ENCODE data around the gene CEP78. TPM values are rescaled to one million over a fixed set of nuclear protein-coding genes. Genes with fewer than 3 reads are reported as not detected.

Gene CEP78
- total RNA-seq, 1 donor from 2014 or later, result 21.5 TPM

- H3K36me3 ChIP-seq (ENCODE audit: insufficient read depth, low read length), result no peaks in the 10 kb centered on the region
- no peak for FAIRE-seq
- no peak overlapping the region for H3K4me2 ChIP-seq (ENCODE audit: low read length)
- H3K27me3 ChIP-seq (ENCODE audit: insufficient read depth, low read length), result peaks cover 1% of the 10 kb centered on the region
- no peaks in the 10 kb centered on the region for H3K79me2 ChIP-seq (ENCODE audit: insufficient read depth, low read length)
- no peak overlapping the region for H3K9ac ChIP-seq (ENCODE audit: low read length)
- peaks cover 3% of the 10 kb centered on the region for H3K27me3 Mint-ChIP-seq (ENCODE audit: low read depth, unreplicated experiment)
- H3K4me1 Mint-ChIP-seq (ENCODE audit: low read depth, unreplicated experiment), result peaks cover 12% of the 10 kb centered on the region
- no peaks in the 10 kb centered on the region for H3K9me3 Mint-ChIP-seq (ENCODE audit: unreplicated experiment)
- H3K27ac ChIP-seq (ENCODE audit: low read depth, low read length), result no peak overlapping the region
- no peaks in the 10 kb centered on the region for H4K20me1 ChIP-seq (ENCODE audit: insufficient read depth, low read length)
- H3K36me3 Mint-ChIP-seq (ENCODE audit: low read depth, unreplicated experiment), result no peaks in the 10 kb centered on the region
- no peak overlapping the region for H3K27ac Mint-ChIP-seq (ENCODE audit: unreplicated experiment)
- H2AFZ ChIP-seq (ENCODE audit: low read depth, low read length), result no peak overlapping the region
- no peak overlapping the region for H3K4me3 ChIP-seq (ENCODE audit: insufficient read depth, low read depth, low read length)
- H3K4me1 ChIP-seq (ENCODE audit: insufficient read depth, low read length), result peaks cover 6% of the 10 kb centered on the region
- peak overlapping the region; percentile 34 for H3K4me3 Mint-ChIP-seq (ENCODE audit: unreplicated experiment)
- no peak for DNase-seq (ENCODE audit: low read depth)
- no peak for TF ChIP-seq CTCF (IDR thresholded peaks at IDR 0.05; ENCODE audit: insufficient read depth, low read depth, low read length)
- no peak for TF ChIP-seq EZH2 (IDR thresholded peaks at IDR 0.05; ENCODE audit: insufficient read depth, low read length)
- H3K9me3 ChIP-seq (ENCODE audit: insufficient read depth, low read depth, low read length), result no peaks in the 10 kb centered on the region
Observed at GRCh38 chr9:78291240-78291925, 55.5 kb downstream of the CEP78 start.

- FAIRE-seq, result no peak
- Histone ChIP-seq H3K9me3 (ENCODE audit: insufficient read depth, low read depth, low read length) (no peaks in the 10 kb centered on the region), H3K36me3 (ENCODE audit: insufficient read depth, low read length) (no peaks in the 10 kb centered on the region), H3K27ac (ENCODE audit: low read depth, low read length) (no peak overlapping the region), H3K4me1 (ENCODE audit: insufficient read depth, low read length) (peaks cover 8% of the 10 kb centered on the region), H3K27me3 (ENCODE audit: insufficient read depth, low read length) (no peaks in the 10 kb centered on the region), H3K4me2 (ENCODE audit: low read length) (no peak overlapping the region), H3K9ac (ENCODE audit: low read length) (no peak overlapping the region), H2AFZ (ENCODE audit: low read depth, low read length) (no peak overlapping the region), H3K79me2 (ENCODE audit: insufficient read depth, low read length) (no peaks in the 10 kb centered on the region), H4K20me1 (ENCODE audit: insufficient read depth, low read length) (no peaks in the 10 kb centered on the region), H3K4me3 (ENCODE audit: insufficient read depth, low read depth, low read length) (no peak overlapping the region)
- no peaks in the 10 kb centered on the region for H3K9me3 Mint-ChIP-seq (ENCODE audit: unreplicated experiment)
- no peaks in the 10 kb centered on the region for H3K36me3 Mint-ChIP-seq (ENCODE audit: low read depth, unreplicated experiment)
- no peak overlapping the region for H3K27ac Mint-ChIP-seq (ENCODE audit: unreplicated experiment)
- DNase-seq (ENCODE audit: low read depth), result no peak
- H3K4me3 Mint-ChIP-seq (ENCODE audit: unreplicated experiment), result no peak overlapping the region
- no peak for TF ChIP-seq EZH2 (IDR thresholded peaks at IDR 0.05; ENCODE audit: insufficient read depth, low read length)
- TF ChIP-seq CTCF (IDR thresholded peaks at IDR 0.05; ENCODE audit: insufficient read depth, low read depth, low read length), result no peak
- peaks cover 12% of the 10 kb centered on the region for H3K4me1 Mint-ChIP-seq (ENCODE audit: low read depth, unreplicated experiment)
- peaks cover 2% of the 10 kb centered on the region for H3K27me3 Mint-ChIP-seq (ENCODE audit: low read depth, unreplicated experiment)
Observed at GRCh38 chr9:78292026-78292425, 56.2 kb downstream of the CEP78 start.
